Osteocyte (in vitro differentiated cells): ENCODE data around the gene MTFP1. TPM values are rescaled to one million over a fixed set of nuclear protein-coding genes. Genes with fewer than 3 reads are reported as not detected.

Experiments
- DNase-seq: peaks from one replicate; pipeline ENCODE4 v3.0.0; 2021; ENCODE audit warnings: mixed read lengths; ENCODE audit not compliant: unreplicated experiment; ENCODE audit errors: extremely low spot score
- H3K27ac Mint-ChIP-seq: one replicate; pipeline ENCODE4 v1.8.0; 2021; ENCODE audit warnings: mild to moderate bottlenecking, mixed read lengths; ENCODE audit not compliant: unreplicated experiment
- H3K27me3 Mint-ChIP-seq: one replicate; pipeline ENCODE4 v1.8.0; 2021; ENCODE audit warnings: mixed read lengths; ENCODE audit not compliant: unreplicated experiment
- H3K36me3 Mint-ChIP-seq: one replicate; pipeline ENCODE4 v1.8.0; 2021; ENCODE audit warnings: mixed read lengths; ENCODE audit not compliant: unreplicated experiment
- H3K4me1 Mint-ChIP-seq: one replicate; pipeline ENCODE4 v1.8.0; 2021; ENCODE audit warnings: mixed read lengths; ENCODE audit not compliant: unreplicated experiment
- H3K4me3 Mint-ChIP-seq: one replicate; pipeline ENCODE4 v1.8.0; 2021; ENCODE audit warnings: mild to moderate bottlenecking, moderate library complexity, mixed read lengths; ENCODE audit not compliant: unreplicated experiment
- H3K9me3 Mint-ChIP-seq: one replicate; pipeline ENCODE4 v1.8.0; 2021; ENCODE audit warnings: mixed read lengths; ENCODE audit not compliant: unreplicated experiment
- CTCF ChIP-seq: fragments of 200-600 bp; sonication (generic); IDR thresholded peaks from 2 replicates; pipeline ENCODE4 v1.5.0; 2021; ENCODE audit warnings: antibody characterized with exemption, mild to moderate bottlenecking, moderate library complexity
- total RNA-seq: library from RNA; stranded (reverse); gene quantifications from 2 replicates; pipeline ENCODE4 v1.2.1, GENCODE V29; 2021

Gene MTFP1
- total RNA-seq, 1 donor from 2014 or later = 10.5 TPM

GRCh38 chr22:30392661-30393321 is 32.8 kb upstream of the MTFP1 start:
- DNase-seq = no peak
- Mint-ChIP-seq H3K4me3 (no peak overlapping the region), H3K27me3 (no peaks in the 10 kb centered on the region), H3K4me1 (peaks cover 11% of the 10 kb centered on the region), H3K9me3 (no peaks in the 10 kb centered on the region), H3K36me3 (no peaks in the 10 kb centered on the region), H3K27ac (no peak overlapping the region)
- no peak for TF ChIP-seq CTCF

- H3K36me3 Mint-ChIP-seq = no peaks in the 10 kb centered on the region
- H3K27me3 Mint-ChIP-seq = no peaks in the 10 kb centered on the region
- H3K4me3 Mint-ChIP-seq = no peak overlapping the region
- H3K9me3 Mint-ChIP-seq = no peaks in the 10 kb centered on the region
- H3K27ac Mint-ChIP-seq = no peak overlapping the region
- no peak for DNase-seq
- H3K4me1 Mint-ChIP-seq = peaks cover 16% of the 10 kb centered on the region
- TF ChIP-seq CTCF = no peak
These were observed 32.3 kb upstream of the MTFP1 start for GRCh38 chr22:30393322-30393680.

GRCh38 chr22:30393885-30394284 is 31.7 kb upstream of the MTFP1 start:
- Mint-ChIP-seq H3K4me1 (peaks cover 22% of the 10 kb centered on the region), H3K36me3 (no peaks in the 10 kb centered on the region), H3K4me3 (no peak overlapping the region), H3K9me3 (no peaks in the 10 kb centered on the region), H3K27ac (no peak overlapping the region), H3K27me3 (no peaks in the 10 kb centered on the region)
- TF ChIP-seq CTCF = no peak
- no peak for DNase-seq

GRCh38 chr22:30396871-30397655 is 28.5 kb upstream of the MTFP1 start, which contains the start of gene SEC14L2:
Gene SEC14L2 (plus strand): TSS chr22:30397018. CDS start chr22:30397117, 99 bp downstream.
- Mint-ChIP-seq H3K27me3 (no peaks in the 10 kb centered on the region), H3K4me1 (peaks cover 31% of the 10 kb centered on the region), H3K27ac (peak within 1 kb of the TSS; percentile 77), H3K36me3 (peaks cover 4% of the 10 kb centered on the region), H3K4me3 (peak within 1 kb of the TSS; percentile 93), H3K9me3 (no peaks in the 10 kb centered on the region)
- TF ChIP-seq CTCF = no peak
- DNase-seq = no peak
